Colonic mucosa (tissue), 4 donors: ENCODE data around the gene TMEM42. TPM values are rescaled to one million over a fixed set of nuclear protein-coding genes. Genes with fewer than 3 reads are reported as not detected.

Experiments used
- DNase-seq: peaks from one replicate; pipeline ENCODE4 v3.0.0-alpha.2; 2020
- H3K27ac ChIP-seq: fragments of 200-600 bp; one replicate; pipeline ENCODE4 v1.8.0; 2021
- H3K27me3 ChIP-seq: fragments of 200-600 bp; one replicate; pipeline ENCODE4 v1.8.0; 2021
- H3K36me3 ChIP-seq: fragments of 200-600 bp; one replicate; pipeline ENCODE4 v1.8.0; 2021
- H3K4me1 ChIP-seq: fragments of 200-600 bp; one replicate; pipeline ENCODE4 v1.8.0; 2021; ENCODE audit warnings: mild to moderate bottlenecking
- H3K4me3 ChIP-seq: fragments of 200-600 bp; one replicate; pipeline ENCODE4 v1.8.0; 2021
- H3K9ac ChIP-seq, 2 donors: one replicate each; pipeline ENCODE4 v1.7.0; 2013; ENCODE audit warnings: control low read depth in 2 of 2, low read depth in 2 of 2, low read length in 2 of 2
- H3K9me3 ChIP-seq: fragments of 200-600 bp; one replicate; pipeline ENCODE4 v1.8.0; 2021
- CTCF ChIP-seq: fragments of 200-600 bp; IDR thresholded peaks from one replicate; pipeline ENCODE4 v1.8.0; 2022; ENCODE audit warnings: antibody characterized with exemption, mild to moderate bottlenecking
- intact Hi-C: fragments of 100-400 bp; cut with DNase I; formaldehyde crosslinking; loops from one replicate; pipeline ENCODE4 v1.14.1; 2022
- total RNA-seq, 2 donors: library from RNA; stranded (reverse); fragmentation: NEBNext Ultra II Directional in 1 of 2; extraction: Animal tissue kit (Norgen Biotek cat#: 25700) in 1 of 2; gene quantifications; one replicate each; pipeline ENCODE4 v1.2.1, GENCODE V29; 2021
- donor health status: healthy.
- donor health status: DM: no; HTN: no; CAD: no.
- donor health status: DM: no; HTN: no; CAD: no.

TMEM42 gene
- total RNA-seq, 2 donors from 2014 or later, result 7.3 to 10.0 TPM

- intact Hi-C loops, result no loop called here
- TF ChIP-seq CTCF, result no peak
- no peak overlapping the region for H3K27ac ChIP-seq
- H3K36me3 ChIP-seq, result no peaks in the 10 kb centered on the region
- no peak for DNase-seq
- no peaks in the 10 kb centered on the region for H3K27me3 ChIP-seq
- no peaks in the 10 kb centered on the region for H3K9me3 ChIP-seq
- H3K4me3 ChIP-seq, result no peak overlapping the region
- no peaks in the 10 kb centered on the region for H3K4me1 ChIP-seq
- no peak overlapping the region for H3K9ac ChIP-seq
Observed at GRCh38 chr3:44886561-44886960, 24.8 kb downstream of the TMEM42 start.

- DNase-seq, result no peak
- Histone ChIP-seq H3K4me1 (no peaks in the 10 kb centered on the region), H3K9ac (no peak overlapping the region), H3K4me3 (no peak overlapping the region), H3K27me3 (no peaks in the 10 kb centered on the region), H3K27ac (no peak overlapping the region), H3K9me3 (no peaks in the 10 kb centered on the region), H3K36me3 (no peaks in the 10 kb centered on the region)
- intact Hi-C loops, result no loop called here
- no peak for TF ChIP-seq CTCF
Observed at GRCh38 chr3:44887101-44887500, 25.4 kb downstream of the TMEM42 start.

GRCh38 chr3:44890258-44890657 is 28.5 kb downstream of the TMEM42 start:
- no peak overlapping the region for H3K4me3 ChIP-seq
- H3K9ac ChIP-seq, result no peak overlapping the region
- no peak for DNase-seq
- intact Hi-C loops, result no loop called here
- no peaks in the 10 kb centered on the region for H3K36me3 ChIP-seq
- no peaks in the 10 kb centered on the region for H3K27me3 ChIP-seq
- H3K9me3 ChIP-seq, result no peaks in the 10 kb centered on the region
- no peaks in the 10 kb centered on the region for H3K4me1 ChIP-seq
- TF ChIP-seq CTCF, result no peak
- H3K27ac ChIP-seq, result no peak overlapping the region

- intact Hi-C loops, result no loop called here
- DNase-seq, result no peak
- no peak for TF ChIP-seq CTCF
- H3K27ac ChIP-seq, result no peak overlapping the region
- no peak overlapping the region for H3K9ac ChIP-seq
- H3K4me1 ChIP-seq, result no peaks in the 10 kb centered on the region
- H3K27me3 ChIP-seq, result no peaks in the 10 kb centered on the region
- H3K9me3 ChIP-seq, result no peaks in the 10 kb centered on the region
- no peak overlapping the region for H3K4me3 ChIP-seq
- no peaks in the 10 kb centered on the region for H3K36me3 ChIP-seq
Observed at GRCh38 chr3:44890852-44891251, 29.1 kb downstream of the TMEM42 start.

- no peaks in the 10 kb centered on the region for H3K36me3 ChIP-seq
- no peak for DNase-seq
- TF ChIP-seq CTCF, result no peak
- H3K4me1 ChIP-seq, result no peaks in the 10 kb centered on the region
- no peak overlapping the region for H3K27ac ChIP-seq
- no peak overlapping the region for H3K9ac ChIP-seq
- no peaks in the 10 kb centered on the region for H3K9me3 ChIP-seq
- no peak overlapping the region for H3K4me3 ChIP-seq
- intact Hi-C loops, result no loop called here
- no peaks in the 10 kb centered on the region for H3K27me3 ChIP-seq
Observed at GRCh38 chr3:44892689-44893088, 31.0 kb downstream of the TMEM42 start.

- intact Hi-C loops, result no loop called here
- no peak for DNase-seq
- Histone ChIP-seq H3K27me3 (no peaks in the 10 kb centered on the region), H3K4me3 (no peak overlapping the region), H3K36me3 (no peaks in the 10 kb centered on the region), H3K27ac (no peak overlapping the region), H3K9ac (no peak overlapping the region), H3K9me3 (no peaks in the 10 kb centered on the region), H3K4me1 (no peaks in the 10 kb centered on the region)
- TF ChIP-seq CTCF, result no peak
Observed at GRCh38 chr3:44893097-44893496, 31.4 kb downstream of the TMEM42 start.
